ENCODE results near the gene MRPS7.
A peak's percentile ranks its signal among the peaks of the same experiment; 100 is the strongest.

MRPS7 gene

DNA sequence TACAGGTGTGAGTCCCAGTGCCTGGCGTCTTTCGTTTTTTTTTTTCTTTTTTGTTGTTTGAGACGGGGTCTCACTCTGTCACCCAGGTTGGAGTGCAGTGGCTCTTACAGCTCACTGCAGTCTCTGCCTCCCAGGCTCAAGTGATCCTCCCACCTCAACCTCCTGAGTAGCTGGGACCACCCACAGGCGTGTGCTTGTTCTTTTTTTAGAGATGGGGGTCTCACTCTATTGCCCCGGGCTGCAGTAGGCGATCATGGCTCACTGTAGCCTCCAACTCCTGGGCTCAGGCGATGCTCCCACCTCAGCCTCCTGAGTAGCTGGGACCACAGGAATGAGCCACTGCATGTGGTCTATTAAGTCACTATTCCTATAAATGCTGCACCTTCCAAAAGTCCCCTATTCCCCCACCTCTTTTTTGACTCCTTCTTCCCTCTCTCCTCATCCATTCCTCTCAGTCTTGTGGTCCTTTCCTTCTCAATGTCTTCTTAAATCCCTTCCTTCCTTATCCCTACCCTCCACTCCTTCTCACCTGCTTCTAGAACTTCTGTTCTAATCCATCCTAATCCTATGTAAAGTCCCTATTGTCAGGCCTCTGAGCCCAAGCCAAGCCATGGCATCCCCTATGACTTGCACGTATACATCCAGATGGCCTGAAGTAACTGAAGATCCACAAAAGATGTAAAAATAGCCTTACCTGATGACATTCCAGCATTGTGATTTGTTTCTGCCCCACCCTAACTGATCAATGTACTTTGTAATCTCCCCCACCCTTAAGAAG, 9.5 kb upstream of the MRPS7 start:
- TF ChIP-seq RAD21 (IDR thresholded peaks at IDR 0.05; ENCODE audit: low read depth) (no peak), TAF1 (IDR thresholded peaks at IDR 0.05; ENCODE audit: low read depth) (no peak), EGR1 (IDR thresholded peaks at IDR 0.05) (no peak), FOXM1 (IDR thresholded peaks at IDR 0.05; ENCODE audit: borderline replicate concordance, low read depth) (no peak), TCF12 (IDR thresholded peaks at IDR 0.05; ENCODE audit: low read depth) (no peak), ZBTB7A (IDR thresholded peaks at IDR 0.05; ENCODE audit: low read depth) (no peak), NFIC (IDR thresholded peaks at IDR 0.05) (no peak), TEAD4 (IDR thresholded peaks at IDR 0.05) (no peak), EP300 (IDR thresholded peaks at IDR 0.05; ENCODE audit: borderline replicate concordance) (no peak), CEBPB (IDR thresholded peaks at IDR 0.05) (no peak), CREB1 (IDR thresholded peaks at IDR 0.05; ENCODE audit: low read depth) (no peak)
- TF ChIP-seq, protein P1, sequence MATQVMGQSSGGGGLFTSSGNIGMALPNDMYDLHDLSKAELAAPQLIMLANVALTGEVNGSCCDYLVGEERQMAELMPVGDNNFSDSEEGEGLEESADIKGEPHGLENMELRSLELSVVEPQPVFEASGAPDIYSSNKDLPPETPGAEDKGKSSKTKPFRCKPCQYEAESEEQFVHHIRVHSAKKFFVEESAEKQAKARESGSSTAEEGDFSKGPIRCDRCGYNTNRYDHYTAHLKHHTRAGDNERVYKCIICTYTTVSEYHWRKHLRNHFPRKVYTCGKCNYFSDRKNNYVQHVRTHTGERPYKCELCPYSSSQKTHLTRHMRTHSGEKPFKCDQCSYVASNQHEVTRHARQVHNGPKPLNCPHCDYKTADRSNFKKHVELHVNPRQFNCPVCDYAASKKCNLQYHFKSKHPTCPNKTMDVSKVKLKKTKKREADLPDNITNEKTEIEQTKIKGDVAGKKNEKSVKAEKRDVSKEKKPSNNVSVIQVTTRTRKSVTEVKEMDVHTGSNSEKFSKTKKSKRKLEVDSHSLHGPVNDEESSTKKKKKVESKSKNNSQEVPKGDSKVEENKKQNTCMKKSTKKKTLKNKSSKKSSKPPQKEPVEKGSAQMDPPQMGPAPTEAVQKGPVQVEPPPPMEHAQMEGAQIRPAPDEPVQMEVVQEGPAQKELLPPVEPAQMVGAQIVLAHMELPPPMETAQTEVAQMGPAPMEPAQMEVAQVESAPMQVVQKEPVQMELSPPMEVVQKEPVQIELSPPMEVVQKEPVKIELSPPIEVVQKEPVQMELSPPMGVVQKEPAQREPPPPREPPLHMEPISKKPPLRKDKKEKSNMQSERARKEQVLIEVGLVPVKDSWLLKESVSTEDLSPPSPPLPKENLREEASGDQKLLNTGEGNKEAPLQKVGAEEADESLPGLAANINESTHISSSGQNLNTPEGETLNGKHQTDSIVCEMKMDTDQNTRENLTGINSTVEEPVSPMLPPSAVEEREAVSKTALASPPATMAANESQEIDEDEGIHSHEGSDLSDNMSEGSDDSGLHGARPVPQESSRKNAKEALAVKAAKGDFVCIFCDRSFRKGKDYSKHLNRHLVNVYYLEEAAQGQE (IDR thresholded peaks at IDR 0.05; ENCODE audit: low read depth): no peak
- TF ChIP-seq, protein P2, sequence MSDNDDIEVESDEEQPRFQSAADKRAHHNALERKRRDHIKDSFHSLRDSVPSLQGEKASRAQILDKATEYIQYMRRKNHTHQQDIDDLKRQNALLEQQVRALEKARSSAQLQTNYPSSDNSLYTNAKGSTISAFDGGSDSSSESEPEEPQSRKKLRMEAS (IDR thresholded peaks at IDR 0.05): no peak
- TF ChIP-seq, protein P3, sequence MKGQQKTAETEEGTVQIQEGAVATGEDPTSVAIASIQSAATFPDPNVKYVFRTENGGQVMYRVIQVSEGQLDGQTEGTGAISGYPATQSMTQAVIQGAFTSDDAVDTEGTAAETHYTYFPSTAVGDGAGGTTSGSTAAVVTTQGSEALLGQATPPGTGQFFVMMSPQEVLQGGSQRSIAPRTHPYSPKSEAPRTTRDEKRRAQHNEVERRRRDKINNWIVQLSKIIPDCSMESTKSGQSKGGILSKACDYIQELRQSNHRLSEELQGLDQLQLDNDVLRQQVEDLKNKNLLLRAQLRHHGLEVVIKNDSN (IDR thresholded peaks at IDR 0.05): no peak

DNA sequence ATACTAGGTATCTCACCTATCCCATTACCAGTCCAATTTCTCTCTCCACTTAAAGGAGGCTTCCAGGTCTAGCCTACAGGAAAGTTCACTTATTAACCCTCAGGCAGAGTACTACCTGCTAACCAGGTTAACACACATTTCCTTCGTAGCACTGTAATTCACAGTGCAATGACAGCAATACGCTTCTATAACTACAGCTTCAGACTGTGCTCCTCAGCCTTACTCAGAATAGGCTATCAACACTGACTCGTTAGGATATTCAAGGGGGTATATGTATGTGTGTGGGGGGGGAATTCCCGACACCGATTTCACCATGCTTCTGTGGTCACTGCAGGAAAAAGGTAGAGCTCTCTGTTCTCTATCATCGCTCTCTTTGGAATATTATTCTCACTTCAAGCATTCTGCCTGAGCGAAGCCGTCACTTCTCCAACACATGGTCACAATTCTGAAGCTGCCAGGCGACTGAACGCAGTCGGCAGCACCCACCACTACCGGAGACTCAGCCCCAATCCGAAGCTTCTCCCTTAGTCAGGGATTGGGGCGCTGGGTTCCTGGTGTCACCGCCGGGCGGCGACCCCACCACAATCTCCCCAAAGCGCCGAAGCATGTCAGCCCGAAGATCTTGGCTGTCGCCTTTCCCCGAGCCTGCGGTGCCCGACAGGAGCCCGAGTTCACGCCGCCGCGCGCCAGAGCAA, 891 bp upstream of the MRPS7 start:
- TF ChIP-seq, protein P2 (IDR thresholded peaks at IDR 0.05): no peak
- TF ChIP-seq TEAD4 (IDR thresholded peaks at IDR 0.05): no peak
- no peak for TF ChIP-seq EGR1 (IDR thresholded peaks at IDR 0.05)
- TF ChIP-seq YY1 (IDR thresholded peaks at IDR 0.05; ENCODE audit: low read depth): no peak
- no peak for TF ChIP-seq CEBPB (IDR thresholded peaks at IDR 0.05)
- TF ChIP-seq, protein P1 (IDR thresholded peaks at IDR 0.05; ENCODE audit: low read depth): no peak
- no peak for TF ChIP-seq CREB1 (IDR thresholded peaks at IDR 0.05; ENCODE audit: low read depth)
- TF ChIP-seq, protein P3 (IDR thresholded peaks at IDR 0.05): no peak
- no peak for TF ChIP-seq TAF1 (IDR thresholded peaks at IDR 0.05; ENCODE audit: low read depth)
- TF ChIP-seq RAD21 (IDR thresholded peaks at IDR 0.05; ENCODE audit: low read depth): no peak
- TF ChIP-seq EP300 (IDR thresholded peaks at IDR 0.05; ENCODE audit: borderline replicate concordance): no peak

DNA sequence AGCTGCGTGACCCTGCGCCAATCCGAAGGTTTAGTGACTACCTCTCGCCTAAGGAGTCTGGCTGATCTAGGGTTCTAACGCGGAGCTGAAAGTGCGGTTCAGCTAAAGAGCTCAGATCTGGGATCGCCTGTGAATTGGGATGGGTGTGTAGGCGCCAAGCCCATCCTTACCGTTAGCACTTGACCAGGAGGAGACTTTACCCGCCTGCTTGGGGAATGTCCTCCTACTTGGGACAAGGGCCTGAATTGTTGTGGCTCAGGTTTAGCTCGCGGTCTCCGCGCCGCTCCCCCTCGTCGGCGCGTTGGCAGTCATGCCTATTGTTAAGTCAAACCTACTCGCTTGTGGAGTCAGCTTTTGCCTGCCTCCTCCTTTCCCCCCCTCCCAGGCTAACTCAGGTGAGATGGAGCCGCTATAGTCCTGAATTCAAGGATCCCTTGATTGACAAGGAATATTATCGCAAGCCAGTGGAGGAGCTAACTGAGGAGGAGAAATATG, 480 bp downstream of the MRPS7 start:
- TF ChIP-seq TAF1 (IDR thresholded peaks at IDR 0.05; ENCODE audit: low read depth) (no peak), EGR1 (IDR thresholded peaks at IDR 0.05) (0 out of 2 replicates have a peak, but pooled peaks have one; percentile 3)

DNA sequence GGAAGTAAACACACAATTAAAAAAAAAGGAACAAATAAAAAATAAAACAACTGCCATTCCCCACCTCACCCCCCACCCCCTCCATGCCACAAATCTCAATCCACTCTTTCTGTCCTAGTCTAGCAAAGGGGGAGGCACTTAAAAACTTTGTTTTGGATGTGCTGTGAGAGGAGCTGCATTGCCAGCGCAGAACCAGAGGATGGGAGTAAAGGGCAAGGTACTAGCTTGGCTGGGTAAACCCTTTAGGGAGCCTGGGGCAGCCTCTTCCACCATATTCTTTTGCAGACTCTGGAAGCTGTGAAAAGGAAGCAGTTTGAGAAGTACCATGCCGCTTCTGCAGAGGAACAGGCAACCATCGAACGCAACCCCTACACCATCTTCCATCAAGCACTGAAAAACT, 1.4 kb downstream of the MRPS7 start:
- TF ChIP-seq EGR1 (IDR thresholded peaks at IDR 0.05): no peak
- no peak for TF ChIP-seq ZBTB7A (IDR thresholded peaks at IDR 0.05; ENCODE audit: low read depth)
- TF ChIP-seq EP300 (IDR thresholded peaks at IDR 0.05; ENCODE audit: borderline replicate concordance): no peak
- TF ChIP-seq, protein P2 (IDR thresholded peaks at IDR 0.05): no peak
- TF ChIP-seq NFIC (IDR thresholded peaks at IDR 0.05): no peak
- TF ChIP-seq FOXM1 (IDR thresholded peaks at IDR 0.05; ENCODE audit: borderline replicate concordance, low read depth): no peak
- no peak for TF ChIP-seq TAF1 (IDR thresholded peaks at IDR 0.05; ENCODE audit: low read depth)
- no peak for TF ChIP-seq YY1 (IDR thresholded peaks at IDR 0.05; ENCODE audit: low read depth)
- no peak for TF ChIP-seq TCF12 (IDR thresholded peaks at IDR 0.05; ENCODE audit: low read depth)

DNA sequence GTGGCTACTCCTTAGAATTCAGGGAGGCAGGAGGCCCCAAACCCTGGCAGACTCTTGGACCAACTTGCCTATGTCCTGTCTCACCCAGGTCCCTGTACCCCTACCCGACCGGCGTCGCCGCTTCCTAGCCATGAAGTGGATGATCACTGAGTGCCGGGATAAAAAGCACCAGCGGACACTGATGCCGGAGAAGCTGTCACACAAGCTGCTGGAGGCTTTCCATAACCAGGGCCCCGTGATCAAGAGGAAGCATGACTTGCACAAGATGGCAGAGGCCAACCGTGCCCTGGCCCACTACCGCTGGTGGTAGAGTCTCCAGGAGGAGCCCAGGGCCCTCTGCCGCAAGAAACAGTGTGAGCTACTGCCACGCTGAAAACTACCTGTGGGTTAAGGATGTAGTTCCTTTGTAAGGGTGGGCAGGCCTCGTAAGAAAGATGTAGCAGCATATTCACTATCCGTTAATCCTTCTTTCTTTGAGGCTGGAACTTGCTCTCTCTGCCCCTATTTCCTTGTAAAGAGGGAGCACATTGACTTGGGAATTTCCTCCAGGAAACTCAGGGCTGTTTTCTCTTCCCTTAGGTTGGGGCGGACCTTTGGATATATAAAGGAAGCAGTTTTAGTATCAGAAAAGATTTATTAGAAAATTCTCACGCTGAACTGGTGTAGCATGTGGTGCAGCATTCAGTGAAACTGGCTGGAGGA, 4.1 kb downstream of the MRPS7 start:
- TF ChIP-seq YY1 (IDR thresholded peaks at IDR 0.05; ENCODE audit: low read depth) (no peak), TCF12 (IDR thresholded peaks at IDR 0.05; ENCODE audit: low read depth) (no peak), RAD21 (IDR thresholded peaks at IDR 0.05; ENCODE audit: low read depth) (no peak), ZBTB7A (IDR thresholded peaks at IDR 0.05; ENCODE audit: low read depth) (no peak), TEAD4 (IDR thresholded peaks at IDR 0.05) (no peak), EP300 (IDR thresholded peaks at IDR 0.05; ENCODE audit: borderline replicate concordance) (no peak), FOXM1 (IDR thresholded peaks at IDR 0.05; ENCODE audit: borderline replicate concordance, low read depth) (no peak), TAF1 (IDR thresholded peaks at IDR 0.05; ENCODE audit: low read depth) (no peak), CEBPB (IDR thresholded peaks at IDR 0.05) (no peak), NFIC (IDR thresholded peaks at IDR 0.05) (no peak), EGR1 (IDR thresholded peaks at IDR 0.05) (no peak)
- TF ChIP-seq, protein P3 (IDR thresholded peaks at IDR 0.05): no peak
